T-helper 2 cell treated with Interferon-gamma antibody and Interleukin-4, amounts not matched to agents 5 μg/mL and 100 μg/mL, for 36 hours (primary cell): ENCODE results near the gene ADRA1B.
"Not testable (repeated sequence)": the region's sequence is repeated elsewhere in the genome, so short reads cannot be mapped to it uniquely, and the experiment has no call there.

Source experiments
- DNase-seq: peaks from one replicate; pipeline ENCODE4 v3.0.0; 2021; ENCODE audit warnings: low spot score
- H3K27ac Mint-ChIP-seq: one replicate; pipeline ENCODE4 v1.8.0; 2021; ENCODE audit warnings: mild to moderate bottlenecking, mixed read lengths
- H3K27me3 Mint-ChIP-seq: one replicate; pipeline ENCODE4 v1.8.0; 2021; ENCODE audit warnings: low read depth, mixed read lengths
- H3K36me3 Mint-ChIP-seq: one replicate; pipeline ENCODE4 v1.8.0; 2021; ENCODE audit warnings: low read depth, mixed read lengths
- H3K4me1 Mint-ChIP-seq: one replicate; pipeline ENCODE4 v1.8.0; 2021; ENCODE audit warnings: low read depth, mixed read lengths
- H3K4me3 Mint-ChIP-seq: one replicate; pipeline ENCODE4 v1.8.0; 2022; ENCODE audit warnings: mild to moderate bottlenecking, moderate library complexity, mixed read lengths
- H3K9me3 Mint-ChIP-seq: one replicate; pipeline ENCODE4 v1.8.0; 2021; ENCODE audit warnings: mixed read lengths

Gene ADRA1B

GRCh38 chr5:159955056-159955624 lies 38.9 kb downstream of the ADRA1B start:
- Mint-ChIP-seq H3K9me3 (no peaks in the 10 kb centered on the region), H3K27me3 (peaks cover 4% of the 10 kb centered on the region), H3K4me3 (no peak overlapping the region), H3K4me1 (no peaks in the 10 kb centered on the region), H3K27ac (no peak overlapping the region), H3K36me3 (no peaks in the 10 kb centered on the region)
- no peak for DNase-seq

GRCh38 chr5:159956074-159956473 lies 39.8 kb downstream of the ADRA1B start:
- Mint-ChIP-seq H3K27me3 (peaks cover 4% of the 10 kb centered on the region), H3K36me3 (no peaks in the 10 kb centered on the region), H3K9me3 (no peaks in the 10 kb centered on the region), H3K27ac (no peak overlapping the region), H3K4me3 (no peak overlapping the region), H3K4me1 (no peaks in the 10 kb centered on the region)
- no peak for DNase-seq

GRCh38 chr5:159961176-159962160 lies 45.2 kb downstream of the ADRA1B start:
- peaks cover 2% of the 10 kb centered on the region for H3K4me1 Mint-ChIP-seq
- DNase-seq: no peak
- H3K27ac Mint-ChIP-seq: no peak overlapping the region
- H3K36me3 Mint-ChIP-seq: no peaks in the 10 kb centered on the region
- H3K4me3 Mint-ChIP-seq: no peak overlapping the region
- H3K27me3 Mint-ChIP-seq: peaks cover 9% of the 10 kb centered on the region
- no peaks in the 10 kb centered on the region for H3K9me3 Mint-ChIP-seq

- Mint-ChIP-seq H3K27me3 (peaks cover 14% of the 10 kb centered on the region), H3K36me3 (no peaks in the 10 kb centered on the region), H3K4me1 (peaks cover 2% of the 10 kb centered on the region), H3K9me3 (no peaks in the 10 kb centered on the region), H3K27ac (no peak overlapping the region), H3K4me3 (no peak overlapping the region)
- DNase-seq: no peak
Measured at GRCh38 chr5:159962214-159962613, 45.9 kb downstream of the ADRA1B start.

- no peak overlapping the region for H3K27ac Mint-ChIP-seq
- no peaks in the 10 kb centered on the region for H3K9me3 Mint-ChIP-seq
- H3K4me1 Mint-ChIP-seq: peaks cover 2% of the 10 kb centered on the region
- no peak for DNase-seq
- H3K36me3 Mint-ChIP-seq: no peaks in the 10 kb centered on the region
- H3K27me3 Mint-ChIP-seq: peaks cover 22% of the 10 kb centered on the region
- no peak overlapping the region for H3K4me3 Mint-ChIP-seq
Measured at GRCh38 chr5:159963935-159964334, 47.7 kb downstream of the ADRA1B start.

- H3K27ac Mint-ChIP-seq: no peak overlapping the region
- no peaks in the 10 kb centered on the region for H3K36me3 Mint-ChIP-seq
- peaks cover 2% of the 10 kb centered on the region for H3K4me1 Mint-ChIP-seq
- H3K4me3 Mint-ChIP-seq: no peak overlapping the region
- peaks cover 27% of the 10 kb centered on the region for H3K27me3 Mint-ChIP-seq
- DNase-seq: no peak
- H3K9me3 Mint-ChIP-seq: no peaks in the 10 kb centered on the region
Measured at GRCh38 chr5:159965031-159965837, 49.0 kb downstream of the ADRA1B start.

GRCh38 chr5:159965838-159966128 lies 49.5 kb downstream of the ADRA1B start:
- peaks cover 32% of the 10 kb centered on the region for H3K27me3 Mint-ChIP-seq

GRCh38 chr5:159969966-159970365 lies 53.7 kb downstream of the ADRA1B start:
- Mint-ChIP-seq H3K4me1 (peaks cover 7% of the 10 kb centered on the region), H3K4me3 (no peak overlapping the region), H3K27ac (no peak overlapping the region), H3K27me3 (peaks cover 67% of the 10 kb centered on the region), H3K9me3 (no peaks in the 10 kb centered on the region), H3K36me3 (no peaks in the 10 kb centered on the region)
- DNase-seq: no peak

More at GRCh38 chr5:159965838-159966128, 49.5 kb downstream of the ADRA1B start:
- not testable (repeated sequence) for H3K36me3 Mint-ChIP-seq, DNase-seq, H3K4me3 Mint-ChIP-seq, H3K27ac Mint-ChIP-seq, H3K4me1 Mint-ChIP-seq, H3K9me3 Mint-ChIP-seq

GRCh38 chr5:159971038-159971437 lies 54.8 kb downstream of the ADRA1B start:
- H3K4me3 Mint-ChIP-seq: no peak overlapping the region
- no peaks in the 10 kb centered on the region for H3K9me3 Mint-ChIP-seq
- peaks cover 5% of the 10 kb centered on the region for H3K4me1 Mint-ChIP-seq
- no peak for DNase-seq
- no peak overlapping the region for H3K27ac Mint-ChIP-seq
- no peaks in the 10 kb centered on the region for H3K36me3 Mint-ChIP-seq
- peaks cover 66% of the 10 kb centered on the region for H3K27me3 Mint-ChIP-seq

- Mint-ChIP-seq H3K27ac (no peak overlapping the region), H3K9me3 (no peaks in the 10 kb centered on the region), H3K27me3 (peaks cover 64% of the 10 kb centered on the region), H3K36me3 (no peaks in the 10 kb centered on the region), H3K4me1 (peaks cover 5% of the 10 kb centered on the region), H3K4me3 (no peak overlapping the region)
- DNase-seq: no peak
Measured at GRCh38 chr5:159971514-159971913, 55.2 kb downstream of the ADRA1B start.

- peaks cover 5% of the 10 kb centered on the region for H3K4me1 Mint-ChIP-seq
- no peak overlapping the region for H3K27ac Mint-ChIP-seq
- H3K36me3 Mint-ChIP-seq: no peaks in the 10 kb centered on the region
- peaks cover 65% of the 10 kb centered on the region for H3K27me3 Mint-ChIP-seq
- no peak overlapping the region for H3K4me3 Mint-ChIP-seq
- H3K9me3 Mint-ChIP-seq: no peaks in the 10 kb centered on the region
- no peak for DNase-seq
Measured at GRCh38 chr5:159971931-159972461, 55.7 kb downstream of the ADRA1B start.

- H3K27ac Mint-ChIP-seq: no peak overlapping the region
- peaks cover 62% of the 10 kb centered on the region for H3K27me3 Mint-ChIP-seq
- no peak for DNase-seq
- H3K4me3 Mint-ChIP-seq: peak overlapping the region; percentile 35
- H3K9me3 Mint-ChIP-seq: no peaks in the 10 kb centered on the region
- H3K4me1 Mint-ChIP-seq: peaks cover 5% of the 10 kb centered on the region
- no peaks in the 10 kb centered on the region for H3K36me3 Mint-ChIP-seq
Measured at GRCh38 chr5:159972538-159973362, 56.5 kb downstream of the ADRA1B start.

GRCh38 chr5:159975462-159976019 lies 59.3 kb downstream of the ADRA1B start:
- Mint-ChIP-seq H3K4me3 (no peak overlapping the region), H3K9me3 (no peaks in the 10 kb centered on the region), H3K27ac (no peak overlapping the region), H3K27me3 (peaks cover 56% of the 10 kb centered on the region), H3K4me1 (peaks cover 5% of the 10 kb centered on the region), H3K36me3 (no peaks in the 10 kb centered on the region)
- no peak for DNase-seq
